ENCODE measurements around the gene LHX3.

Gene LHX3

DNA sequence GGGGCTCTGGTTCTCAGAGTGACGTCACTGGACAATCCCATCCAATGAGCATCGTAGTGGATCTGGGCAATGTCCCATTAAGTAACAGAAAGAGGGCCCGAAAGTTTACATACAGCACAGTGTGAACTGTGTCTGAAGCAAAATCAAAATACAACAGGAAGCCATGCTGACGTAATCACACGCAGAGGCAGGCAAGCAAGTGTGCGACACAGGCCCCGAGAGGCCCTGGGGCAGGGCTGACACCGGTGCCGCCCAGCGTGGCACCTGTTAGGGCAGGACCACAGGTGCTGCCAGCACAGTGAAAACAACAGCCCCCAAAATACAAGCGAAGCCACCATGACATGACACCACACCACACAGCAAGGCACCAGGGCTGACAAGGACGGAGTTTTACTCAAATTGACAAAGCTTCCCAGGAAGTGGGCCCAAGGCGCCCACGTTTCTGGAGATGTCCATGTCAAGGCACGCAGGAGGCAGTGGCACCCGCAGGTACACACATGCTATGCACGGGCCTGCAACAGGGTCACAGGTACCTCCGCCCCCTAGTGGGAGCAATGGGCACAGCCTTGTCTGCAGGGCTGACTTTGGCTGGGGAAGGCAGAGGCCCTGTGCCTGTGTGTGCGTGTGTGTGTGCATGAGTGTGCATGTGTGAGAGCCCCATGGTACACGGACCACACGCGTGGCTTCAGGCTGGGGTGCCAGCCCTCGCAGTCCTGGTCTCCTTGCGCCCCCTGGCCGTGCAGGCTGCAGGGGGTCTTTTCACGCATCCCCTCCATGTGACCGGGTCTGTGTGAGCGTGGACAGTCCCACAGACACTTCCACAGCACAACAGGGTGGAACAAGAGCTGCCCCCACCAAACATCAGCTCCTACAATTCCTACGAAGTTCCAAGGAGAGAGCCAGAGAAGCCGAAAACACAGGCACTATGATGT, 21.1 kb upstream of the LHX3 start:
- peak; percentile 53 for DNase-seq (ENCODE audit: low read depth)
- TF ChIP-seq, protein P1, sequence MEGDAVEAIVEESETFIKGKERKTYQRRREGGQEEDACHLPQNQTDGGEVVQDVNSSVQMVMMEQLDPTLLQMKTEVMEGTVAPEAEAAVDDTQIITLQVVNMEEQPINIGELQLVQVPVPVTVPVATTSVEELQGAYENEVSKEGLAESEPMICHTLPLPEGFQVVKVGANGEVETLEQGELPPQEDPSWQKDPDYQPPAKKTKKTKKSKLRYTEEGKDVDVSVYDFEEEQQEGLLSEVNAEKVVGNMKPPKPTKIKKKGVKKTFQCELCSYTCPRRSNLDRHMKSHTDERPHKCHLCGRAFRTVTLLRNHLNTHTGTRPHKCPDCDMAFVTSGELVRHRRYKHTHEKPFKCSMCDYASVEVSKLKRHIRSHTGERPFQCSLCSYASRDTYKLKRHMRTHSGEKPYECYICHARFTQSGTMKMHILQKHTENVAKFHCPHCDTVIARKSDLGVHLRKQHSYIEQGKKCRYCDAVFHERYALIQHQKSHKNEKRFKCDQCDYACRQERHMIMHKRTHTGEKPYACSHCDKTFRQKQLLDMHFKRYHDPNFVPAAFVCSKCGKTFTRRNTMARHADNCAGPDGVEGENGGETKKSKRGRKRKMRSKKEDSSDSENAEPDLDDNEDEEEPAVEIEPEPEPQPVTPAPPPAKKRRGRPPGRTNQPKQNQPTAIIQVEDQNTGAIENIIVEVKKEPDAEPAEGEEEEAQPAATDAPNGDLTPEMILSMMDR (IDR thresholded peaks at IDR 0.05; ENCODE audit: low read length, missing control alignments): peak; percentile 91
- no peak overlapping the region for H3K4me3 ChIP-seq (replicated peaks; ENCODE audit: low read depth, low read length)

DNA sequence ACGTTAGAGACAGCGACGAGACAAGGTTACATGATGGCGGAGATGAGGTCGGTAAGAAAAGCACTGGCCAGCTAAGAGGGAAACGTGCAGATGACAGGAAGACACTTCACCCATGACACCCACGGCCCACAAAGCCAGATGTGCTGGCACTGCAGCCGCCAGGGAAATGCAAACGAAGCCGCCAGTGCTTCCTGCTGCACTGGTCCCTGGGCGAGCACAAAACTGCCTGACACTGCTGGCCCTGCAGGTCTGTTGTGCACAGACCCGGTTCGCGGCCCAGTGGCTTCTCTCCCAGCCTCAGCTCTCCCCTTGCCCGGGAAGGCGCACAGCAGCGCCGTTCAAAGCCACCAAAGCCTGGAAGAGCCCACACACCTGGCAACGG, 20.4 kb upstream of the LHX3 start:
- H3K4me3 ChIP-seq (replicated peaks; ENCODE audit: low read depth, low read length): no peak overlapping the region
- TF ChIP-seq, protein P1 (IDR thresholded peaks at IDR 0.05; ENCODE audit: low read length, missing control alignments): no peak
- no peak for DNase-seq (ENCODE audit: low read depth)

GRCh38 chr9:136223871-136224640, 19.1 kb upstream of the LHX3 start:
- no peak overlapping the region for H3K4me3 ChIP-seq (replicated peaks; ENCODE audit: low read depth, low read length)
- DNase-seq (ENCODE audit: low read depth): no peak
- TF ChIP-seq, protein P1 (IDR thresholded peaks at IDR 0.05; ENCODE audit: low read length, missing control alignments): no peak

- no peak overlapping the region for H3K4me3 ChIP-seq (replicated peaks; ENCODE audit: low read depth, low read length)
- DNase-seq (ENCODE audit: low read depth): no peak
- TF ChIP-seq, protein P1 (IDR thresholded peaks at IDR 0.05; ENCODE audit: low read length, missing control alignments): no peak
These were observed 18.0 kb upstream of the LHX3 start for GRCh38 chr9:136222906-136223285.

- TF ChIP-seq, protein P1 (IDR thresholded peaks at IDR 0.05; ENCODE audit: low read length, missing control alignments): no peak
- no peak overlapping the region for H3K4me3 ChIP-seq (replicated peaks; ENCODE audit: low read depth, low read length)
- no peak for DNase-seq (ENCODE audit: low read depth)
These were observed 17.4 kb upstream of the LHX3 start for GRCh38 chr9:136222166-136222905.

- DNase-seq (ENCODE audit: low read depth): peak; percentile 23
- no peak overlapping the region for H3K4me3 ChIP-seq (replicated peaks; ENCODE audit: low read depth, low read length)
- TF ChIP-seq, protein P1 (IDR thresholded peaks at IDR 0.05; ENCODE audit: low read length, missing control alignments): no peak
These were observed 15.2 kb upstream of the LHX3 start for GRCh38 chr9:136220017-136220729.

All from fibroblast of pulmonary artery (primary cell).